OCI-LY3 (cell line): ENCODE data around the gene CLTB.
A peak's percentile ranks its signal among the peaks of the same experiment; 100 is the strongest.

Source experiments
- H2AFZ ChIP-seq: fragments of 200-600, 300-600 bp; shearing (Covaris generic); 2 replicates; pipeline ENCODE4 v1.6.0; 2014; ENCODE audit warnings: antibody characterized with exemption, low read depth, low read length
- H3K27ac ChIP-seq: fragments of 200-600, 300-600 bp; sonication (generic); 2 replicates; pipeline ENCODE4 v1.5.1; 2014; ENCODE audit warnings: mild to moderate bottlenecking, low read length, moderate library complexity, mixed read lengths
- H3K27me3 ChIP-seq: fragments of 200-600, 300-600 bp; sonication (generic); 2 replicates; pipeline ENCODE4 v1.6.1; 2014; ENCODE audit warnings: low read depth, low read length, mixed read lengths
- H3K36me3 ChIP-seq: fragments of 200-600, 300-600 bp; sonication (generic); replicated peaks from 2 replicates; pipeline ENCODE3; 2014; ENCODE audit warnings: low read depth, low read length, mixed read lengths
- H3K4me1 ChIP-seq: fragments of 300-600, 200-600 bp; sonication (generic); 2 replicates; pipeline ENCODE4 v1.6.1; 2014; ENCODE audit warnings: low read length, mixed read lengths
- H3K4me2 ChIP-seq: fragments of 200-600, 300-600 bp; sonication (generic); 2 replicates; pipeline ENCODE4 v1.6.1; 2014; ENCODE audit warnings: low read length, mixed read lengths
- H3K4me3 ChIP-seq: fragments of 300-600, 200-600 bp; sonication (generic); 2 replicates; pipeline ENCODE4 v1.5.1; 2014; ENCODE audit warnings: antibody characterized with exemption, mild to moderate bottlenecking, low read length, moderate library complexity
- H3K79me2 ChIP-seq: fragments of 300-600, 200-600 bp; shearing (Covaris generic); 2 replicates; pipeline ENCODE4 v1.6.1; 2014; ENCODE audit warnings: mild to moderate bottlenecking, low read length, mixed read lengths
- H3K9ac ChIP-seq: fragments of 300-600, 200-600 bp; shearing (Covaris generic); 2 replicates; pipeline ENCODE4 v1.6.0; 2014; ENCODE audit warnings: mild to moderate bottlenecking, low read length, moderate library complexity
- H3K9me3 ChIP-seq: fragments of 200-600, 300-600 bp; shearing (Covaris generic); 2 replicates; pipeline ENCODE4 v1.6.1; 2014; ENCODE audit warnings: low read length, mixed read lengths; ENCODE audit not compliant: insufficient read depth
- H4K20me1 ChIP-seq: fragments of 200-600, 300-600 bp; sonication (generic); 2 replicates; pipeline ENCODE4 v1.6.1; 2016; ENCODE audit warnings: low read length, mixed read lengths; ENCODE audit not compliant: insufficient read depth
- EZH2phosphoT487 ChIP-seq: fragments of 200-600 bp; shearing (Covaris generic); IDR thresholded peaks from 2 replicates; pipeline ENCODE4 v1.6.1; 2018; ENCODE audit warnings: antibody characterized with exemption, mixed run types, low read depth
- TF ChIP-seq, protein P1 (sequence below): fragments of 200-600, 300-600 bp; sonication (generic); IDR thresholded peaks from 2 replicates; pipeline ENCODE4 v1.5.1; 2014; ENCODE audit warnings: antibody characterized with exemption, low read length, low read depth

CLTB gene

DNA sequence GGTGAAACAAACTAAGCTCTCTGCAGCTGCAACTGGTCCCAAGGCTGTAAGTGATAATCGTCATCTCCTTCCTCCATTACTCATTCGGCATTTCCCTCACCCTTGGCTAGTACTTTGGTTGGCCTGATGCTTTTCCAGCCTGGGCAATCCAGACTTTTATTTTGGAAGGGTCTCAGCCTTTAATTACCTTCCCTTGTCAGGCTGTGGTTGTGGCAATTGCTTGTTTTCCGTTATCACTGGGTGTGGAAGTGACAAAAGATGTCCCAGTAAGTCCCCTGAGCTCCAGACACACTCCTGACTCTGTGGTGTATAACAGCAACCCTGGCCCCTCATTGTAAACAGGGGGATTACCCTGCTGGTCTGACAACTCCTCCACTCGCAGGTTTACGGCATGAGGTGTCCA, 25.6 kb upstream of the CLTB start:
- H2AFZ ChIP-seq: no peak overlapping the region
- H3K9ac ChIP-seq: no peak overlapping the region
- no peaks in the 10 kb centered on the region for H4K20me1 ChIP-seq
- no peaks in the 10 kb centered on the region for H3K36me3 ChIP-seq
- no peak for TF ChIP-seq EZH2phosphoT487
- TF ChIP-seq, protein P1, sequence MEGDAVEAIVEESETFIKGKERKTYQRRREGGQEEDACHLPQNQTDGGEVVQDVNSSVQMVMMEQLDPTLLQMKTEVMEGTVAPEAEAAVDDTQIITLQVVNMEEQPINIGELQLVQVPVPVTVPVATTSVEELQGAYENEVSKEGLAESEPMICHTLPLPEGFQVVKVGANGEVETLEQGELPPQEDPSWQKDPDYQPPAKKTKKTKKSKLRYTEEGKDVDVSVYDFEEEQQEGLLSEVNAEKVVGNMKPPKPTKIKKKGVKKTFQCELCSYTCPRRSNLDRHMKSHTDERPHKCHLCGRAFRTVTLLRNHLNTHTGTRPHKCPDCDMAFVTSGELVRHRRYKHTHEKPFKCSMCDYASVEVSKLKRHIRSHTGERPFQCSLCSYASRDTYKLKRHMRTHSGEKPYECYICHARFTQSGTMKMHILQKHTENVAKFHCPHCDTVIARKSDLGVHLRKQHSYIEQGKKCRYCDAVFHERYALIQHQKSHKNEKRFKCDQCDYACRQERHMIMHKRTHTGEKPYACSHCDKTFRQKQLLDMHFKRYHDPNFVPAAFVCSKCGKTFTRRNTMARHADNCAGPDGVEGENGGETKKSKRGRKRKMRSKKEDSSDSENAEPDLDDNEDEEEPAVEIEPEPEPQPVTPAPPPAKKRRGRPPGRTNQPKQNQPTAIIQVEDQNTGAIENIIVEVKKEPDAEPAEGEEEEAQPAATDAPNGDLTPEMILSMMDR: no peak
- H3K79me2 ChIP-seq: peaks cover 1% of the 10 kb centered on the region; the same call in 1 of the 2 replicates
- H3K4me3 ChIP-seq: no peak overlapping the region
- H3K4me1 ChIP-seq: peaks cover 3% of the 10 kb centered on the region
- no peak overlapping the region for H3K4me2 ChIP-seq
- no peaks in the 10 kb centered on the region for H3K9me3 ChIP-seq
- H3K27ac ChIP-seq: no peak overlapping the region
- H3K27me3 ChIP-seq: no peaks in the 10 kb centered on the region

DNA sequence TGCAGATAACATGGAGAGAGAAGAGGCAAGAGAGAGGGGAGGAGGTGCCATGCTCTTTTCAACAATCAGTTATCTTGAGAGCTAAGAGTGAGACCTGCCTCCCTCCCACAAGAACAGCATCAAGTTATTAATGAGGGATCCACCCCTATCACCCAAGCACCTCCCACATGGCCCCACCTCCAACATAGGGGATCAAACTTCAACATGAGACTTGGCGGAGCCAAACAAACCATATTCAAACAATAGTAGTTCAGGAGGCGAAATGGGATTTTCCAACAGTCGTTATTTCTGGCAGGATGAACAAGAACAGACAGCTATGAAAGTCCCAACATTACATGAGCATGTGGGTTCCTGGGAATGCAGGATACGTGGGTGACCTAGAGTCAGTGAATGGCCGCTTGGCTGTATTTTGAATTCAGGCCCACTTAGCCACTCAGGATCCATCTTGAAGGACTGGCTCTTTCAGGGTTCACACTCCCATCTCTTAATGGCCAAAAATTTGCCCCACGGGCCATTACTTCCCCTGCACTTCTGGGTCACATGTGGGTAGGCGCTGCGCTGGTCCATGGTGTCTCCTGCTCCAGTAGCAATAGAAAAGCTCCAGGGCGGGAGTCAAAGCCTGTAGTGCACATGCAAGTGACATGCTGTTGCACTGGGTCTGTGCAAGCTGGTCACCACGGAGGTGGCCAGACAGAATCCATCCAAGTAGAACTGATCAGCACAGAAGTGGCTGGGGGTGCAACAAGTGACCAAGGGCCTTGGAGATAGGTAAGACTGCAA, 24.8 kb upstream of the CLTB start:
- no peak overlapping the region for H3K4me2 ChIP-seq
- H3K36me3 ChIP-seq: no peaks in the 10 kb centered on the region
- H2AFZ ChIP-seq: no peak overlapping the region
- no peak overlapping the region for H3K27ac ChIP-seq
- no peak overlapping the region for H3K9ac ChIP-seq
- no peak overlapping the region for H3K4me3 ChIP-seq
- no peaks in the 10 kb centered on the region for H3K9me3 ChIP-seq
- no peaks in the 10 kb centered on the region for H3K27me3 ChIP-seq
- TF ChIP-seq, protein P1: no peak
- no peak for TF ChIP-seq EZH2phosphoT487
- H3K79me2 ChIP-seq: no peaks in the 10 kb centered on the region
- H4K20me1 ChIP-seq: no peaks in the 10 kb centered on the region
- H3K4me1 ChIP-seq: peaks cover 5% of the 10 kb centered on the region

DNA sequence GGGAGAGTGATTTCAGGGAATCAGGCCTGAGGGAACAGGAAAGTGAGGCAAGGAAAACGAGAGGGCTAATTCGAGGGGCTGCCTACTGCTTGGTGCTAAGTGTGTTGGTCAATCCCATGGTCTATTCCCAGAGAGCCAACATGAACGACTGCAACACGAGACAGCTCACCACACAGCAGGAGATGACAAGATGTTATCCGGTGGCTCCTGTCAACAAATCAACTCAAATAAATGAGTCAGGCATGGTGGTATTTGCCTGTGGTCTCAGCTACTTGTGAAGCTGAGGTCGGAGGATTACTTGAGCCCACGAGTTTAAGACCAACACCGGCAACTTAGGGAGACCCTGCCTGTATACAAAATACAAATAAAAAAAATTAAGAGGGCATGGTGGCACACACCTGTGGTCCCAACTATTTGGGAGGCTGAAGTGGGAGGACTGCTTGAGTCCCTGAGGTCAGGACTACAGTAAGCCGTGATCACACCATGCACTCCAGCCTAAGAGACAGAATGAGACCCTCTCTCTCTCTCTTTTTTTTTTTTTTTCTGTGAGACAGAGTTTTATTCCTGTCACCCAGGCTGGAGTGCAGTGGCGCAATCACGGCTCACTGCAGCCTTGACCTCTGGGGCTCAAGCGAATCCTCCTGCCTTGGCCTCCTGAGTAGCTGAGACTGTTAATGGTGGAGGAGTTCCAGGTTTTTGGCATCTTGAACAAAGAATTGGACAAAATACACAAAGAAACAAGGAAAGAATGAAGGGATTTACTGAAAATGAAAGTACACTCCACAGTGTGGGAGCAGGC, 22.8 kb upstream of the CLTB start:
- Histone ChIP-seq H3K9ac (no peak overlapping the region), H3K4me2 (no peak overlapping the region), H3K4me3 (no peak overlapping the region), H2AFZ (no peak overlapping the region), H3K9me3 (no peaks in the 10 kb centered on the region), H3K4me1 (peaks cover 5% of the 10 kb centered on the region), H4K20me1 (no peaks in the 10 kb centered on the region), H3K79me2 (no peaks in the 10 kb centered on the region), H3K36me3 (no peaks in the 10 kb centered on the region), H3K27me3 (no peaks in the 10 kb centered on the region), H3K27ac (no peak overlapping the region)
- TF ChIP-seq EZH2phosphoT487: no peak
- TF ChIP-seq, protein P1: no peak

DNA sequence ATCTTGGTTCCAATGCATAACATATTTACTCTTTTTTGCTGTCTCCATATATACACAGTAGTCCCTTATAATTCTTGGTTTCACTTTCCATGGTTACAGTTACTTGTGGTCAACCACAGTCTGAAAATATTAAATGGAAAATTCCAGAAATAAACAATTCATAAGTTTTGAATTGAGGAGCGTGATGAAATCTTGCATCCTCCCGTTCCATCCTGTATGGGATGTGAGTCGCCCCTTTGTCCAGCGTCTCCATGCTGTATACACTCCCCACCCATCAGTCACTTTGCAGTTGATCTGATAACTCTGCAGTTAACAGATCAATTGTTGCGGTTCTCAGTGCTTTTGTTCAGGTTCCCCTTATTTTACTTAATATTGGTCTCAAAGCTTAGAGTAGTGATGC, 20.3 kb upstream of the CLTB start:
- Histone ChIP-seq H2AFZ (0 out of 2 replicates have a peak overlapping the region, but pooled peaks have one; percentile 46), H3K4me3 (peak overlapping the region; percentile 44; the same call in 1 of the 2 replicates), H3K4me1 (peaks cover 5% of the 10 kb centered on the region), H4K20me1 (no peaks in the 10 kb centered on the region), H3K27ac (no peak overlapping the region), H3K9me3 (no peaks in the 10 kb centered on the region), H3K36me3 (no peaks in the 10 kb centered on the region), H3K4me2 (peak overlapping the region; percentile 55), H3K27me3 (no peaks in the 10 kb centered on the region), H3K79me2 (no peaks in the 10 kb centered on the region), H3K9ac (no peak overlapping the region)
- TF ChIP-seq, protein P1: no peak
- TF ChIP-seq EZH2phosphoT487: no peak
